ENCODE results near the gene VWA8.
"Not testable (repeated sequence)": the region's sequence is repeated elsewhere in the genome, so short reads cannot be mapped to it uniquely, and the experiment has no call there.

The VWA8 gene

GRCh38 chr13:41578371-41578770, 382.5 kb downstream of the VWA8 start:
- FAIRE-seq, result no peak

GRCh38 chr13:41577436-41577835, 383.5 kb downstream of the VWA8 start:
- FAIRE-seq, result no peak

GRCh38 chr13:41573640-41574039, 387.3 kb downstream of the VWA8 start:
- not testable (repeated sequence) for FAIRE-seq

DNA sequence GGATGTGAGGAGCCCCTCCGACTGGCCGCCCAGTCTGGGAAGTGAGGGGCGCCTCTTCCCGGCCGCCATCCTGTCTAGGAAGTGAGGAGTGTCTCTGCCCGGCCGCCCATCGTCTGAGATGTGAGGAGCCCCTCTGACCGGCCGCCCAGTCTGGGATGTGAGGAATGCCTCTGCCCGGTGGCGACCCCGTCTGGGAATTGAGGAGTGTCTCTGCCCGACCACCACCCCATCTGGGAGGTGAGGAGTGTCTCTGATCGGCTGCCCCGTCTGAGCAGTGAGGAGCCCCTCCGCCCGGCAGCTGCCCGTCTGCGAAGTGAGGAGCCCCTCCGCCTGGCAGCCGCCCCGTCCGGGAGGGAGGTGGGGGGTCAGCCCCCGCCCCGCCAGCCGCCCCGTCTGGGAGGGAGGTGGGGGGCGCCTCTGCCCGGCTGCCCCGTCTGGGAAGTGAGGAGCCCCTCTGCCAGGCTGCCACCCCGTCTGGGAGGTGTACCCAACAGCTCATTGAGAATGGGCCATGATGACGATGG, 389.0 kb downstream of the VWA8 start:
- not testable (repeated sequence) for FAIRE-seq

GRCh38 chr13:41568972-41569351, 391.9 kb downstream of the VWA8 start:
- no peak for FAIRE-seq

DNA sequence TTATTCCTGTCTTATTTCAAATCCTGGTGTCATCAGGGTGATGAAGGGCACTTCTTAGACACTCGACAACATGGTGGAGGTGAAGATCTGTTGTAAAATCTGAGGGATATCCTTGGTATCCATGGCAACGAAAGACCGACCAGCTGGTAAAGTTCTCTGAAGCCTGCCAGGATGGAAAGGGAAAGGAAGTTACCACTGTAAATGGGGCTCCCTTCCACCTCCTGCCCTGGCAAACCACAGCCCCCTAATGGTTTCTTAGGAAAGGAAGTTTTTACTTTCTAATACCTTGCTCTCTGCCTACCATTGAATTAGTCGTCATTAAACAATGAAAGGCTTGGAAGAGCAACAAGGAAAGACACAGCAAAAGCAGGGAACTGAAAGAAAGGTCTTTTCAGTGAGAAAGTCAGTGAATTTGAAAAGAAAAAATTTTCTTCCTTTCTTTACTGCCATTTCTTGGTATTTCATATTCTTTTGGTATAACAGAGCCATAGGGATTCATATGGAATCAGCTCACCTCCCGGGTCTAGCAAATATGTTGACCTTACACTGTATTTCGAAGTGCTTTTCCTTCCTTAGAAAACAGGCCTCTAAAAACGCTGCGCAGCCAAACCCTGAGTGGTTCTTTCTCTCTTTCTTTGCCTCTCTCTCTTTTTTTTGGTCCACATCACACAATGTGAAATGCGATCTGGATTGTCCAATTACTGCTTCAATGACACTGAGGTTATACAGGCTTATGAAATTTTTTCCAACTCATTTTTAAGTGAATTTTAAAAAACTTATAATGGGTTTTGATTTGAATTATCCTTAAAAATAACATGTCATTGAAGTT, 392.6 kb downstream of the VWA8 start:
- FAIRE-seq, result no peak

DNA sequence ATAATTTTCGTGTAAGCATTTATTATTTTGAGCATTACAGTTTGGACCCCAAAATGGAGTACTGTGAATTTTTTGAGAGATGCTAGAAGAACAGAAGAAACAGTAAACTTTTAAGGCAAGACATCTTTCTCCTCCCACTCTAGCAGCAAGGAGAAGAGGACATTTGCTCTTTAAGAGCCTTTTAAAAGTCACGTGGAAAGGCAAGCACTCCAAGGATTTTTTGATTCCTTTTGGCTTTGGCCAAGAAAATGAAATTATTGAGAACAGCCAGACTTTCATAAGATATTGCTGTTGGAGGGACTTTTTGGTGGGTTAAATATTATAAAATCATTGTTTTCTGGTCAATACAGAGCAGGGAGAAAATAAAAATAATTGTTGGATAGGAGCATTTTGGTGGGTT, 393.5 kb downstream of the VWA8 start:
- FAIRE-seq, result no peak

GRCh38 chr13:41565846-41566245, 395.1 kb downstream of the VWA8 start:
- no peak for FAIRE-seq

- FAIRE-seq, result no peak
These were observed 395.7 kb downstream of the VWA8 start for GRCh38 chr13:41565216-41565615.

DNA sequence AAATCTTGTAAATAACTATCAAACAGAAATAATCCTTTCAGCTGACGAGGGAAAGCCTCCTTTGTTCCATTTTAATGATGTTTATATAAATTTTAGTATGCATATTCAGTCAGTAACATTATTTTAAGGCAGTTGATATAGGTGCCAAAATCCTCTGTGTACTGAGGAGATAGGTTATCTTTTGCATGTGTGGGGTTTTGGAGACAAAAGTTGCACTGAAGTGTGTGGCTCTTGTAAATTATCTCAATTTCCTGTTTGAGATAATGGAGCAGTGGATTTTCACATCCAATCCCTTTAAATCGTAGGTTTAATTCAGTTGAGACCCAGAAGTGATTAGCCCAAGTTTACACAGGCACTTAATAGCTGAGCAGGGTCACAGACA, 396.9 kb downstream of the VWA8 start:
- FAIRE-seq, result no peak

DNA sequence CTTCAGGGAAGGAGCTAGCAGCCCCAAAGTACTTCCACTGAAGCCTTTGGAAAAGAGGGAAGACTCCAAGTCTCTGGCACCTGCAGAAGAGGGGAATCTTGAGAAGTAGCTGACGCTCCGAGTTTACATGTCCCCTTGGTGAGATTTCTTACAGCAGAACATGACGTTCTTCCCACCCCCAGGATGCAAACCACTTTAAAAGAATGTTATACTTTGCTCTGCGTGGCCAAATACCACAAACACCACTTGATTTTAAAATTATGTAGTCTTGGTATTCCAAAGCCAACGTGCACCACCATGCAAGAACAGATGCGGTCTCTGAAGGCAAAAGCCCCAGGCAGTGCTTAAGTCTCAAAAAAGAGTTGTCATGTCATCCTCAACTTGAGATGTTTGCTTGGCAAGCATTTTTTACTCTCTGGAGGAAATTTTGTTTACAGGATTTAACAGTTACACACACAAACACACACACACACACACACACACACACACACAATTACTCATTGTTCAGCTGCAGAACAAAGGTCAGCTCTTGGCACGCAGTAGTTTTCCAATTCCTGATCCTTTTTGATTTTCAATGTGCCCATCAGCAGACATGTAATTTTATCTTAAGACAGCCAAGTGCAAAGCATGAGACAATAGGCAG, 397.4 kb downstream of the VWA8 start:
- no peak for FAIRE-seq

GRCh38 chr13:41562541-41563178, 398.2 kb downstream of the VWA8 start:
- no peak for FAIRE-seq

DNA sequence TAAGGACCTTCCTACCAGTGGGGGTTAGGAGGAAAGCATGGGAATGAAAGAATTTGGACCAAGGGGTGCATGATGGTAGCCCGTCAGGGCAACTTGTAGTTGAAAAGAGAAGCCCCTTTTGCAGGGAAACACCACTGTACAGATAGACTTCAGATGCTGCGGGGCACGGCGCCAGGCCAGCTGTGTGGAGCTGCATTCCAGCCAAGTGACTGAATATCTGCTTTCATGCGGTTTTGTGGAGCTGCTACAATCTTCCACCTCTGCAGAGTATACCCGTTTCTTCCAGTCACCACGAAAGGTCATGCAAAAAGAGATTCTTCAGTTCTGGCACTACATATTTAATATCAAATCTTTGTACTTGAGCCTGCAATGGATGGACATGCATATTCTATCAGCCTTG, 398.8 kb downstream of the VWA8 start:
- FAIRE-seq, result no peak

- no peak for FAIRE-seq
These were observed 399.7 kb downstream of the VWA8 start for GRCh38 chr13:41561170-41561569.

GRCh38 chr13:41558781-41559560, 401.9 kb downstream of the VWA8 start:
- no peak for FAIRE-seq

DNA sequence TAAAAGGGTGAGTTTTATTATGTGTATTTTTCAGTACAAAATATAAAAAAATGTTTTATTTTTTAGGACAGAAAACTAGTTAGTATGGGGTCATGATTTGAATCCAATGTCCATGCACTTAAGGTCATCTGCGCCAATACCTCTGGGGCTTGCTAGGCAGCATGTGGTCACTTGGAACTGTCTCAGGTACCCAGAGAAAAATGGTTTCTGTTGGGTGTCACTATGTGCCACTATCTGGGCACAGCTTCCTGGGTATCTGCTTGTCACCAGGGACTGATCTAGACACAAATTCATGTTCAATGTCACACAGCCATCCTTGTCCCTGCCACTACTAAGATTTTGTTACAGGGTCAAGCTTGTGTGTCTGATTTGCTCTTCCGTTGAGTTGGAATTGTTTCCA, 403.2 kb downstream of the VWA8 start:
- FAIRE-seq, result no peak

GRCh38 chr13:41554626-41555386, 406.1 kb downstream of the VWA8 start:
- FAIRE-seq, result no peak

DNA sequence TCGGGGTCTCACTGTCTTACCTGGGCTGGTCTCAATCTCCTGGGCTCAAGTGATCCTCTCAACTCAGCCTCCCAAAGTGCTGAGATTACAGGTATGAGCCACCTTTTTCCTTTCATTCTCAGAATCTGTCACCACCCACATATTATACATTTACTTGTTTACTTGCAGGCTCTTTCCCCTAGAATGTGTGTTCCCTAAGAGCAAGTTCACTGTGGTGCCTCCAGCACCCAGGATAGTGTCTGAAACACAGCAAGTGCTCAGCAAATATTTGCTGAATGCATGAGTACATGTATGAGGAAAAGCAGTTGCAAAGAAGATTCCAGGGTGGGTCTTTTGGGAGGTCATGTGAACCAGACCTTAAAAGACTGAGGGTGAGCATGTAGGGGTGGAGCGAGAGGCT, 406.7 kb downstream of the VWA8 start:
- no peak for FAIRE-seq

DNA sequence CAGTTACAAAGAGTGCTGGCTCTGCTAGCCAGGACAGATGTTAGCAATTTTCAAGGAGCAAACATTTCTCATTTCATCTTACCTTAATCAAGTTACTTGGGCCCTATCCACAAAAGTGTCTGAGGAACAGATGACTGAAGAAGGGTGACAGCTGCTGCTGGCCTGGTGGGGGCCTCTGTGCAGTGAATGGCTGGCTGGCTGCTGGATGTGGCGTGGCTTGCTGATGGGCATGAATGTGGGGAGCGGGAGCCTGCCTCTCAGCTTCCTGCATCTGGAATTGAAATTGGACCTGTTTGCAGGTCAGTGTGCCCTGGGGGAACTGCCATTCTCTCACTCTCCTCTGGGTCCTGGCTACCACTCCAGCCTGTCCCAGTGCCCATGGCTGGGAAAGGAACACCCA, 408.9 kb downstream of the VWA8 start:
- FAIRE-seq, result no peak

DNA sequence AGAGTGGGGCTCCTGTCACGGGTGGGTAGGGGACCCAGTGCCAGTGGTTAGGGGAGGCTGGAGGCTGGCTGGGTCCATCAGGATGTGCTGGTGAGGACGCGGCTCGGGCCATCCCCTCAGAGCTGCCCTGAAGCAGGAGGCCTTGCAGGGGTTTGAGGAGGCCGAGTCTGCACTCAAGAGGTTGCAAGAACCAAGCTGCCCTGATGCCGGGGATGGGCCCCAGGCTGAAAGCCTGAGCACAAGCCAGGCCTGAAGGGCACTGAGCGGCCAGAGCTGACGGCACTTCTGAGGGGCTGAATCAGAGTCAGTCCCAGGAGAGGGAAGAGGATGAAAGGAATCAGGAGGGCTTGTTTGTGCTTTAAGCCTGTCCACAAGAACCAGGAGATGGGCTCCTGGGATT, 410.6 kb downstream of the VWA8 start:
- no peak for FAIRE-seq

- FAIRE-seq, result no peak
These were observed 411.4 kb downstream of the VWA8 start for GRCh38 chr13:41549491-41549890.

GRCh38 chr13:41548910-41549309, 412.0 kb downstream of the VWA8 start:
- FAIRE-seq, result no peak

All from islet of Langerhans (tissue), 1 donor.